GM23338 (cell line): Measurements from ENCODE around the gene PPP2R3B. TPM values are rescaled to one million over a fixed set of nuclear protein-coding genes. Genes with fewer than 3 reads are reported as not detected.
"Not testable (repeated sequence)": the region's sequence is repeated elsewhere in the genome, so short reads cannot be mapped to it uniquely, and the experiment has no call there.

Source experiments
- ATAC-seq: fragments of 200-7000 bp; cut with Tn5 transposase; 3 replicates; pipeline ENCODE4 v1.9.1; 2020
- DNase-seq: peaks from one replicate; pipeline ENCODE4 v3.0.0-alpha.2; 2015; ENCODE audit warnings: low spot score
- H2AFZ ChIP-seq: fragments of 200-600 bp; sonication (generic); 2 replicates; pipeline ENCODE4 v1.8.0; 2016; ENCODE audit warnings: antibody characterized with exemption, mild to moderate bottlenecking, moderate library complexity
- H3F3A ChIP-seq: fragments of 200-600 bp; sonication (generic); replicated peaks from 2 replicates; pipeline ENCODE4 v1.8.0; 2017; ENCODE audit warnings: antibody characterized with exemption, mixed run types, low read depth
- H3K27ac ChIP-seq: fragments of 200-600 bp; sonication (generic); 2 replicates; pipeline ENCODE4 v1.6.1; 2016; ENCODE audit warnings: low read depth
- H3K27me3 ChIP-seq: fragments of 200-600 bp; sonication (generic); 2 replicates; pipeline ENCODE4 v1.8.0; 2016; ENCODE audit warnings: mild to moderate bottlenecking, mixed run types, moderate library complexity; ENCODE audit not compliant: insufficient read depth
- H3K36me3 ChIP-seq: fragments of 200-600 bp; sonication (generic); 2 replicates; pipeline ENCODE4 v1.8.0; 2016; ENCODE audit warnings: mild to moderate bottlenecking; ENCODE audit not compliant: insufficient read depth
- H3K4me1 ChIP-seq: fragments of 200-600 bp; sonication (generic); 2 replicates; pipeline ENCODE4 v1.8.0; 2016; ENCODE audit warnings: mild to moderate bottlenecking, moderate library complexity; ENCODE audit not compliant: insufficient read depth
- H3K4me2 ChIP-seq: fragments of 200-600 bp; sonication (generic); 2 replicates; pipeline ENCODE4 v1.7.1; 2017; ENCODE audit warnings: mixed run types
- H3K4me3 ChIP-seq: fragments of 200-600 bp; sonication (generic); 2 replicates; pipeline ENCODE4 v1.6.1; 2016; ENCODE audit warnings: mixed run types
- H3K79me2 ChIP-seq: fragments of 200-600 bp; sonication (generic); replicated peaks from 2 replicates; pipeline ENCODE4 v1.8.0; 2017; ENCODE audit warnings: mild to moderate bottlenecking; ENCODE audit not compliant: insufficient read depth
- H3K9me2 ChIP-seq: fragments of 200-600 bp; sonication (generic); 2 replicates; pipeline ENCODE4 v1.8.0; 2017; ENCODE audit not compliant: insufficient read depth
- H4K20me1 ChIP-seq: fragments of 200-600 bp; sonication (generic); replicated peaks from 2 replicates; pipeline ENCODE4 v1.8.0; 2017; ENCODE audit warnings: mild to moderate bottlenecking; ENCODE audit not compliant: insufficient read depth
- H3K27ac Mint-ChIP-seq: 2 replicates; pipeline ENCODE4 v1.8.0; 2020; ENCODE audit warnings: inconsistent platforms, mild to moderate bottlenecking, moderate library complexity, mixed read lengths
- H3K27me3 Mint-ChIP-seq: 3 replicates; pipeline ENCODE4 v1.8.0; 2022; ENCODE audit warnings: low read depth, mild to moderate bottlenecking, moderate library complexity, mixed read lengths, inconsistent platforms; ENCODE audit not compliant: insufficient read depth, poor library complexity
- H3K36me3 Mint-ChIP-seq: 3 replicates; pipeline ENCODE4 v1.8.0; 2021; ENCODE audit warnings: low read depth, mild to moderate bottlenecking, inconsistent platforms, moderate library complexity, mixed read lengths
- H3K4me1 Mint-ChIP-seq: 3 replicates; pipeline ENCODE4 v1.8.0; 2020; ENCODE audit warnings: mild to moderate bottlenecking, inconsistent platforms, mixed read lengths
- H3K4me3 Mint-ChIP-seq: 3 replicates; pipeline ENCODE4 v1.8.0; 2021; ENCODE audit warnings: moderate library complexity, mild to moderate bottlenecking, inconsistent platforms, mixed read lengths
- H3K9me3 Mint-ChIP-seq: 3 replicates; pipeline ENCODE4 v1.8.0; 2020; ENCODE audit warnings: moderate library complexity, mild to moderate bottlenecking, inconsistent platforms, mixed read lengths
- CREB1 ChIP-seq: fragments of 250-450 bp; sonication (Bioruptor Pico); IDR thresholded peaks from 2 replicates; pipeline ENCODE4 v1.5.0; 2020; ENCODE audit warnings: low read depth, mild to moderate bottlenecking, moderate library complexity
- EZH2phosphoT487 ChIP-seq: fragments of 200-600 bp; sonication (generic); IDR thresholded peaks from one replicate; pipeline ENCODE4 v1.8.1; 2018; ENCODE audit warnings: antibody characterized with exemption; ENCODE audit not compliant: unreplicated experiment
- JUNB ChIP-seq: IDR thresholded peaks from one replicate; pipeline ENCODE4 v1.6.1; 2016; ENCODE audit warnings: antibody characterized with exemption; ENCODE audit not compliant: unreplicated experiment
- STAT1 ChIP-seq: IDR thresholded peaks from one replicate; pipeline ENCODE4 v1.6.1; 2016; ENCODE audit warnings: antibody characterized with exemption; ENCODE audit not compliant: unreplicated experiment
- ZNF114 ChIP-seq: fragments of 250-450 bp; sonication (Bioruptor Pico); IDR thresholded peaks from 2 replicates; pipeline ENCODE4 v1.5.0; 2020; ENCODE audit warnings: mild to moderate bottlenecking, moderate library complexity
- ZNF331 ChIP-seq: fragments of 250-450 bp; sonication (Bioruptor Pico); IDR thresholded peaks from 2 replicates; pipeline ENCODE4 v1.5.0; 2020; ENCODE audit warnings: low read depth, mild to moderate bottlenecking, moderate library complexity
- polyA plus RNA-seq: library from polyadenylated mRNA; unstranded; fragments of >200 nt; fragmentation: Nextera tagmentation; extraction: Ambion mirVana; gene quantifications from 2 replicates; pipeline ENCODE4 v1.2.1, GENCODE V29; 2016
- total RNA-seq: library from RNA; depleted of rRNA; stranded (reverse); fragments of >200 nt; shearing (Covaris generic); gene quantifications from 2 replicates; pipeline ENCODE4 v1.2.3, GENCODE V29; 2014
- TF ChIP-seq, protein P1 (sequence below), 2 experiments: fragments of 200-600 bp in 1 of 2; sonication (generic) in 1 of 2; conservative IDR thresholded peaks; 2 replicates each; pipeline versions ENCODE4 v1.5.1 to v1.6.1; 2016 to 2017; ENCODE audit warnings: antibody characterized with exemption in 2 of 2, low read depth in 2 of 2, mild to moderate bottlenecking in 2 of 2, moderate library complexity in 1 of 2
- TF ChIP-seq, protein P2 (sequence below): IDR thresholded peaks from one replicate; pipeline ENCODE4 v1.6.1; 2018; ENCODE audit warnings: antibody characterized with exemption; ENCODE audit not compliant: unreplicated experiment
- TF ChIP-seq, protein P3 (sequence below): IDR thresholded peaks from 2 replicates; pipeline ENCODE4 v1.6.1; 2016; ENCODE audit warnings: antibody characterized with exemption

PPP2R3B gene
- total and polyA plus RNA-seq, 2 experiments from 2014 or later, result 50.1 to 104 TPM

DNA sequence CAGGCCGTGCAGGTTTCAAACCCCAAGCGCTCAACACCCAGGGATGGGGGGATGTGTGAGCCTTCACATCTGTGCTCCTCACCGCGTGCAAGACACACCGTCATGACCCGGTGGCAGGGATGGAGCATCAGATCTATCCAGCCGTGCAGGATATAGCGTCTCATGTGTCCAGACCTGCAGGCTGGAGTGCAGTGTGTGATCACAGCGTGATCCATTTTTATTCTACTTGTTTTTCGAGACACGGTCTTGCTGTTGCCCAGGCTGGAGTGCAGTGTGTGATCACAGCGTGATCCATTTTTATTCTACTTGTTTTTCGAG lies 35.4 kb downstream of the PPP2R3B start:
- H3K9me3 Mint-ChIP-seq, H2AFZ ChIP-seq: not testable (repeated sequence)

DNA sequence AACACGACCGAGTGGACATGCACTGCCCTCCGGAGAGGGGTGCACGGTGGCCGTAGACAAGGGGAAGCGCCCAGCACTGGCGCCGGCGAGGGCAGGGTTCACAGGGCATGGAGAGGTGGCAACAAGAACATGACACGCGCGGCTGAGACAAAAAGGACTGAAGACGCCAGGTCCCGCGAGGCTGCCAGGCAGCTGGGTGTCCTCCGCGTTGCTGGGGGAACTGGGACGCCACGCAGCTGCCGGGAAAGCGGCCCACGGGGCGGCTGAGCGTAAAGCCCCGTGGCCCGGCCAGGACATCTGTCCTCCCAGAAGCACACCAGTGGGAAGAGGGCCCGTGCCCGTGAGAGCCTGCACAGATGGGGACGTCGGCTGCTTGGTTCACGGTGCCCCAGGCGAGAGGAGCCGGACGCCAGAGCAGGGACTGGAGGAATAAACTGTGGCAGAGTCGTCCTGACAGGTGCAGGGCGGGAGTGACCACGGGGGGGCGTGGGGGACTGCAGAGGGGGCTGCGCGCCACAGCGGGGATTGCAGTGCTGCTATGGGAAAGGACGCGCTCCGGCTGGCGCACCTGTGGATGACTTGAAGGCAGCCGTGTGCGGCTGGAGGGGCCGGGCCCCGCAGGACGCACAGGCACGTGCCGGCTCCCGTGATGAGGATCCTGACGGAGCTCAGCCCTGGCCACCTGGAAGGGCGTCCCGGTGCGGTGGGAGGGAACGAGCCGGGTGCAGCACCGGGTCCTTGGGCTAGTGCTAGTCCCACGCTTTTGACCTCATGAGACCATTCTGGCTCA lies 36.0 kb downstream of the PPP2R3B start:
- Mint-ChIP-seq H3K9me3 (no peaks in the 10 kb centered on the region; the same call in 1 of the 3 replicates), H3K4me3 (no peak overlapping the region), H3K36me3 (peaks cover 34% of the 10 kb centered on the region), H3K27me3 (peaks cover 11% of the 10 kb centered on the region), H3K27ac (0 out of 2 replicates have a peak overlapping the region, but pooled peaks have one; percentile 40), H3K4me1 (no peaks in the 10 kb centered on the region)
- no peak overlapping the region for H3K4me2 ChIP-seq
- ATAC-seq (peak; percentile 11; the same call in 2 of the 3 replicates), DNase-seq (no peak)
- H3K36me3 ChIP-seq, result no peaks in the 10 kb centered on the region
- no peak overlapping the region for H3K27ac ChIP-seq
- H3F3A ChIP-seq, result no peaks in the 10 kb centered on the region
- no peaks in the 10 kb centered on the region for H3K4me1 ChIP-seq
- H4K20me1 ChIP-seq, result 0 out of 2 replicates have a peak, but pooled peaks cover 3% of the 10 kb centered on the region
- peaks cover 51% of the 10 kb centered on the region for H3K79me2 ChIP-seq
- no peak overlapping the region for H3K4me3 ChIP-seq
- TF ChIP-seq CREB1, result no peak
- TF ChIP-seq EZH2phosphoT487, result no peak
- no peak for TF ChIP-seq ZNF114 (CRISPR knock-in tag)
- TF ChIP-seq, protein P1, sequence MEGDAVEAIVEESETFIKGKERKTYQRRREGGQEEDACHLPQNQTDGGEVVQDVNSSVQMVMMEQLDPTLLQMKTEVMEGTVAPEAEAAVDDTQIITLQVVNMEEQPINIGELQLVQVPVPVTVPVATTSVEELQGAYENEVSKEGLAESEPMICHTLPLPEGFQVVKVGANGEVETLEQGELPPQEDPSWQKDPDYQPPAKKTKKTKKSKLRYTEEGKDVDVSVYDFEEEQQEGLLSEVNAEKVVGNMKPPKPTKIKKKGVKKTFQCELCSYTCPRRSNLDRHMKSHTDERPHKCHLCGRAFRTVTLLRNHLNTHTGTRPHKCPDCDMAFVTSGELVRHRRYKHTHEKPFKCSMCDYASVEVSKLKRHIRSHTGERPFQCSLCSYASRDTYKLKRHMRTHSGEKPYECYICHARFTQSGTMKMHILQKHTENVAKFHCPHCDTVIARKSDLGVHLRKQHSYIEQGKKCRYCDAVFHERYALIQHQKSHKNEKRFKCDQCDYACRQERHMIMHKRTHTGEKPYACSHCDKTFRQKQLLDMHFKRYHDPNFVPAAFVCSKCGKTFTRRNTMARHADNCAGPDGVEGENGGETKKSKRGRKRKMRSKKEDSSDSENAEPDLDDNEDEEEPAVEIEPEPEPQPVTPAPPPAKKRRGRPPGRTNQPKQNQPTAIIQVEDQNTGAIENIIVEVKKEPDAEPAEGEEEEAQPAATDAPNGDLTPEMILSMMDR (conservative IDR thresholded peaks at IDR 0.05; ENCODE audit: low read depth in 2 of 2), result peak in 1 of 2 experiments; percentile 18; a peak in 1 of 4 replicates
- no peak for TF ChIP-seq STAT1
- TF ChIP-seq JUNB, result no peak
- TF ChIP-seq, protein P2, sequence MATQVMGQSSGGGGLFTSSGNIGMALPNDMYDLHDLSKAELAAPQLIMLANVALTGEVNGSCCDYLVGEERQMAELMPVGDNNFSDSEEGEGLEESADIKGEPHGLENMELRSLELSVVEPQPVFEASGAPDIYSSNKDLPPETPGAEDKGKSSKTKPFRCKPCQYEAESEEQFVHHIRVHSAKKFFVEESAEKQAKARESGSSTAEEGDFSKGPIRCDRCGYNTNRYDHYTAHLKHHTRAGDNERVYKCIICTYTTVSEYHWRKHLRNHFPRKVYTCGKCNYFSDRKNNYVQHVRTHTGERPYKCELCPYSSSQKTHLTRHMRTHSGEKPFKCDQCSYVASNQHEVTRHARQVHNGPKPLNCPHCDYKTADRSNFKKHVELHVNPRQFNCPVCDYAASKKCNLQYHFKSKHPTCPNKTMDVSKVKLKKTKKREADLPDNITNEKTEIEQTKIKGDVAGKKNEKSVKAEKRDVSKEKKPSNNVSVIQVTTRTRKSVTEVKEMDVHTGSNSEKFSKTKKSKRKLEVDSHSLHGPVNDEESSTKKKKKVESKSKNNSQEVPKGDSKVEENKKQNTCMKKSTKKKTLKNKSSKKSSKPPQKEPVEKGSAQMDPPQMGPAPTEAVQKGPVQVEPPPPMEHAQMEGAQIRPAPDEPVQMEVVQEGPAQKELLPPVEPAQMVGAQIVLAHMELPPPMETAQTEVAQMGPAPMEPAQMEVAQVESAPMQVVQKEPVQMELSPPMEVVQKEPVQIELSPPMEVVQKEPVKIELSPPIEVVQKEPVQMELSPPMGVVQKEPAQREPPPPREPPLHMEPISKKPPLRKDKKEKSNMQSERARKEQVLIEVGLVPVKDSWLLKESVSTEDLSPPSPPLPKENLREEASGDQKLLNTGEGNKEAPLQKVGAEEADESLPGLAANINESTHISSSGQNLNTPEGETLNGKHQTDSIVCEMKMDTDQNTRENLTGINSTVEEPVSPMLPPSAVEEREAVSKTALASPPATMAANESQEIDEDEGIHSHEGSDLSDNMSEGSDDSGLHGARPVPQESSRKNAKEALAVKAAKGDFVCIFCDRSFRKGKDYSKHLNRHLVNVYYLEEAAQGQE, result no peak
- TF ChIP-seq, protein P3, sequence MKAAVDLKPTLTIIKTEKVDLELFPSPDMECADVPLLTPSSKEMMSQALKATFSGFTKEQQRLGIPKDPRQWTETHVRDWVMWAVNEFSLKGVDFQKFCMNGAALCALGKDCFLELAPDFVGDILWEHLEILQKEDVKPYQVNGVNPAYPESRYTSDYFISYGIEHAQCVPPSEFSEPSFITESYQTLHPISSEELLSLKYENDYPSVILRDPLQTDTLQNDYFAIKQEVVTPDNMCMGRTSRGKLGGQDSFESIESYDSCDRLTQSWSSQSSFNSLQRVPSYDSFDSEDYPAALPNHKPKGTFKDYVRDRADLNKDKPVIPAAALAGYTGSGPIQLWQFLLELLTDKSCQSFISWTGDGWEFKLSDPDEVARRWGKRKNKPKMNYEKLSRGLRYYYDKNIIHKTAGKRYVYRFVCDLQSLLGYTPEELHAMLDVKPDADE, result no peak
- TF ChIP-seq ZNF331 (CRISPR knock-in tag), result no peak
- H2AFZ ChIP-seq, result no peak overlapping the region
- H3K27me3 ChIP-seq, result no peaks in the 10 kb centered on the region
- no peaks in the 10 kb centered on the region for H3K9me2 ChIP-seq

More for the DNA sequence above, 35.4 kb downstream of the PPP2R3B start:
- DNase-seq, H3K4me3 Mint-ChIP-seq, H3K4me2 ChIP-seq, H3K4me3 ChIP-seq, H3F3A ChIP-seq, H3K27me3 ChIP-seq, H3K4me1 Mint-ChIP-seq, H3K4me1 ChIP-seq, H3K36me3 ChIP-seq, H3K27ac ChIP-seq, H3K9me2 ChIP-seq, ATAC-seq, H3K27ac Mint-ChIP-seq, H4K20me1 ChIP-seq: not testable (repeated sequence)
- H3K36me3 Mint-ChIP-seq, result peaks cover 37% of the 10 kb centered on the region
- H3K79me2 ChIP-seq, result peaks cover 57% of the 10 kb centered on the region
- peaks cover 11% of the 10 kb centered on the region for H3K27me3 Mint-ChIP-seq
